Measurements from ENCODE around the gene MATN3.

Gene MATN3

DNA sequence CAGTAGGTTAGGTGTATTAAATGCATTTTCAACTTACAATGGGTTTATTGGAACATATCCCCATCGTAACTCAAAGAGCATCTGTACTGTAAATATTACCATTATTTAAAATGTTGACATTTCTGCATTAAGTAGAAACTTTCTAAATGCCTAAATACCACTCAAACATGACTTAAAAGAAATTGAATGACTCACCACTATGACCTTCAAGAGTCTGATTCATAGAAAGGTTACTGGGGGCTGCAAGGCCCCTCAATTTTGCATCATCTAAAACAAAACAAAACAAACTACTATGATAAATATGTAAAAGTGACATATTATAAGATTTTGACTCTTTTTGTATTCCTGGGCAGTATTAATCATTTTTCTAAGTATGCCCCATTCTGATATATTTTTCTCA is 30.2 kb downstream of the MATN3 start:
- H3K9me3 Mint-ChIP-seq = no peaks in the 10 kb centered on the region
- H3K4me1 Mint-ChIP-seq = peaks cover 3% of the 10 kb centered on the region
- H3K27ac Mint-ChIP-seq = no peak overlapping the region
- H3K36me3 Mint-ChIP-seq (ENCODE audit: low read depth) = peaks cover 29% of the 10 kb centered on the region
- no peak overlapping the region for H3K4me3 Mint-ChIP-seq
- H3K27me3 Mint-ChIP-seq (ENCODE audit: low read depth, poor library complexity) = no peaks in the 10 kb centered on the region
- TF ChIP-seq, protein P1, sequence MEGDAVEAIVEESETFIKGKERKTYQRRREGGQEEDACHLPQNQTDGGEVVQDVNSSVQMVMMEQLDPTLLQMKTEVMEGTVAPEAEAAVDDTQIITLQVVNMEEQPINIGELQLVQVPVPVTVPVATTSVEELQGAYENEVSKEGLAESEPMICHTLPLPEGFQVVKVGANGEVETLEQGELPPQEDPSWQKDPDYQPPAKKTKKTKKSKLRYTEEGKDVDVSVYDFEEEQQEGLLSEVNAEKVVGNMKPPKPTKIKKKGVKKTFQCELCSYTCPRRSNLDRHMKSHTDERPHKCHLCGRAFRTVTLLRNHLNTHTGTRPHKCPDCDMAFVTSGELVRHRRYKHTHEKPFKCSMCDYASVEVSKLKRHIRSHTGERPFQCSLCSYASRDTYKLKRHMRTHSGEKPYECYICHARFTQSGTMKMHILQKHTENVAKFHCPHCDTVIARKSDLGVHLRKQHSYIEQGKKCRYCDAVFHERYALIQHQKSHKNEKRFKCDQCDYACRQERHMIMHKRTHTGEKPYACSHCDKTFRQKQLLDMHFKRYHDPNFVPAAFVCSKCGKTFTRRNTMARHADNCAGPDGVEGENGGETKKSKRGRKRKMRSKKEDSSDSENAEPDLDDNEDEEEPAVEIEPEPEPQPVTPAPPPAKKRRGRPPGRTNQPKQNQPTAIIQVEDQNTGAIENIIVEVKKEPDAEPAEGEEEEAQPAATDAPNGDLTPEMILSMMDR (IDR thresholded peaks at IDR 0.05) = no peak
- DNase-seq = no peak

GRCh38 chr2:19979932-19980331 is 32.5 kb downstream of the MATN3 start:
- Mint-ChIP-seq H3K36me3 (ENCODE audit: low read depth) (peaks cover 12% of the 10 kb centered on the region), H3K27ac (no peak overlapping the region), H3K4me1 (no peaks in the 10 kb centered on the region), H3K9me3 (no peaks in the 10 kb centered on the region), H3K4me3 (no peak overlapping the region), H3K27me3 (ENCODE audit: low read depth, poor library complexity) (no peaks in the 10 kb centered on the region)
- TF ChIP-seq, protein P1 (IDR thresholded peaks at IDR 0.05) = no peak
- DNase-seq = no peak

DNA sequence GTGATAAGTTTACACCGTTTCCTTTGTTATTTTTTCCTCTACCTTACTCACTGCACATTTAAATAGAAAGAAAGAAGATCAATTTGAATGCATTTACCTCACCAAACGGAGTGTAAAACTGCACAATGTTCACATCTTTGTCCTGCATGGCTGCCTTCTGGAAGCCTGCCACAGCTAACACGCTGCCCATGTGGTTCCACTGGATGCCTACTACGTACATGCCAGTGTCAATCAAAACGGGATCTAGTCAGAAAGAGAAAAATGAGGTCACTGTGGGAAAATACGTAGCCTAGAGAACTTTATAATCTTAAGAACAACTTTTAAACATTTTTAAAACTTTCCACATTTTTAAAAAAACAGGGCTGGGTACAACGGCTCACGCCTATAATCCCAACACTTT is 39.0 kb downstream of the MATN3 start:
- Mint-ChIP-seq H3K36me3 (ENCODE audit: low read depth) (peaks cover 43% of the 10 kb centered on the region), H3K27ac (peak overlapping the region; percentile 82), H3K4me3 (no peak overlapping the region), H3K27me3 (ENCODE audit: low read depth, poor library complexity) (no peaks in the 10 kb centered on the region), H3K9me3 (no peaks in the 10 kb centered on the region), H3K4me1 (no peaks in the 10 kb centered on the region)
- DNase-seq = no peak
- TF ChIP-seq, protein P1 (IDR thresholded peaks at IDR 0.05) = no peak

- no peaks in the 10 kb centered on the region for H3K4me1 Mint-ChIP-seq
- H3K36me3 Mint-ChIP-seq (ENCODE audit: low read depth) = peaks cover 54% of the 10 kb centered on the region
- no peak overlapping the region for H3K4me3 Mint-ChIP-seq
- no peaks in the 10 kb centered on the region for H3K9me3 Mint-ChIP-seq
- H3K27me3 Mint-ChIP-seq (ENCODE audit: low read depth, poor library complexity) = no peaks in the 10 kb centered on the region
- H3K27ac Mint-ChIP-seq = no peak overlapping the region
- TF ChIP-seq, protein P1 (IDR thresholded peaks at IDR 0.05) = no peak
- DNase-seq = no peak
Observed at GRCh38 chr2:19971691-19972090, 40.8 kb downstream of the MATN3 start.

- no peaks in the 10 kb centered on the region for H3K4me1 Mint-ChIP-seq
- DNase-seq = no peak
- no peak overlapping the region for H3K4me3 Mint-ChIP-seq
- H3K36me3 Mint-ChIP-seq (ENCODE audit: low read depth) = peaks cover 65% of the 10 kb centered on the region
- TF ChIP-seq, protein P1 (IDR thresholded peaks at IDR 0.05) = no peak
- H3K9me3 Mint-ChIP-seq = no peaks in the 10 kb centered on the region
- no peak overlapping the region for H3K27ac Mint-ChIP-seq
- H3K27me3 Mint-ChIP-seq (ENCODE audit: low read depth, poor library complexity) = no peaks in the 10 kb centered on the region
Observed at GRCh38 chr2:19963386-19963785, 49.1 kb downstream of the MATN3 start.

- peak; percentile 61 for DNase-seq
- no peak overlapping the region for H3K4me3 Mint-ChIP-seq
- no peaks in the 10 kb centered on the region for H3K27me3 Mint-ChIP-seq (ENCODE audit: low read depth, poor library complexity)
- H3K4me1 Mint-ChIP-seq = no peaks in the 10 kb centered on the region
- TF ChIP-seq, protein P1 (IDR thresholded peaks at IDR 0.05) = peak; percentile 78
- no peak overlapping the region for H3K27ac Mint-ChIP-seq
- no peaks in the 10 kb centered on the region for H3K9me3 Mint-ChIP-seq
- peaks cover 26% of the 10 kb centered on the region for H3K36me3 Mint-ChIP-seq (ENCODE audit: low read depth)
Observed at GRCh38 chr2:19955544-19956422, 56.7 kb downstream of the MATN3 start.
